Tibial artery (tissue), 4 donors: Measurements from ENCODE around the gene TBCA.

Experiments used
- DNase-seq, 2 donors: peaks; one replicate each; pipeline ENCODE4 v3.0.0-alpha.2; 2019
- H3K27ac ChIP-seq, 2 donors: fragments of 200-600 bp; sonication (generic) in 1 of 2; 1 replicate in 1 of 2; 2 replicates in 1 of 2; pipeline ENCODE4 v1.5.1; 2018 to 2019; ENCODE audit warnings: mild to moderate bottlenecking in 1 of 2
- H3K27me3 ChIP-seq, 2 donors: fragments of 200-600 bp; sonication (generic) in 1 of 2; one replicate each; pipeline versions ENCODE4 v1.5.1 to v1.6.0; 2016 to 2019
- H3K36me3 ChIP-seq, 3 donors: fragments of 200-600 bp; sonication (generic) in 2 of 3; one replicate each; pipeline ENCODE4 v1.5.1; 2016 to 2019; ENCODE audit warnings: mild to moderate bottlenecking in 2 of 3
- H3K4me1 ChIP-seq, 4 donors: fragments of 200-600 bp; sonication (generic) in 2 of 4; 1 replicate in 3 of 4; 2 replicates in 1 of 4; pipeline ENCODE4 v1.5.1; 2016 to 2019
- H3K4me3 ChIP-seq, 2 donors: fragments of 200-600 bp; sonication (generic) in 1 of 2; 1 replicate in 1 of 2; 2 replicates in 1 of 2; pipeline ENCODE4 v1.5.1; 2018 to 2019; ENCODE audit warnings: mild to moderate bottlenecking in 2 of 2
- H3K9me3 ChIP-seq, 3 donors: fragments of 200-600 bp; sonication (generic) in 1 of 3; one replicate each; pipeline ENCODE4 v1.5.1; 2016 to 2019
- CTCF ChIP-seq, 2 experiments: fragments of 200-600 bp in 1 of 2; fragments of 450-650 bp in 1 of 2; IDR thresholded peaks; one replicate each; pipeline ENCODE4 v1.5.1; 2017 to 2019; ENCODE audit warnings: antibody characterized with exemption in 2 of 2, mild to moderate bottlenecking in 1 of 2, moderate library complexity in 1 of 2
- intact Hi-C: fragments of 100-400 bp; cut with DNase I; formaldehyde crosslinking; loops from one replicate; pipeline ENCODE4 v1.15.0; 2023; ENCODE audit warnings: low total_unique reads

Gene TBCA

GRCh38 chr5:77775790-77776553, at the start of gene TBCA:
TSS of gene TBCA (minus strand) at chr5:77776339. CDS start at chr5:77776257, 82 bp downstream.
- peak within 1 kb of the TSS; percentile 97 for H3K27ac ChIP-seq
- no peaks in the 10 kb centered on the region for H3K36me3 ChIP-seq
- no peaks in the 10 kb centered on the region for H3K9me3 ChIP-seq
- intact Hi-C loops: no loop called here
- DNase-seq: peak; percentile 81 to 93
- peak within 1 kb of the TSS; percentile 76 to 86 for H3K4me3 ChIP-seq
- H3K4me1 ChIP-seq: peaks cover 0 to 43% (median 18%) of the 10 kb centered on the region in 4 donors
- H3K27me3 ChIP-seq: no peaks in the 10 kb centered on the region
- TF ChIP-seq CTCF (IDR thresholded peaks at IDR 0.05): peak in 1 of 2 experiments; percentile 32

GRCh38 chr5:77824981-77825380, 48.8 kb upstream of the TBCA start:
- Histone ChIP-seq H3K36me3 (no peaks in the 10 kb centered on the region), H3K27me3 (no peaks in the 10 kb centered on the region), H3K4me3 (no peak overlapping the region), H3K4me1 (no peaks in the 10 kb centered on the region), H3K9me3 (no peaks in the 10 kb centered on the region), H3K27ac (no peak overlapping the region)
- TF ChIP-seq CTCF (IDR thresholded peaks at IDR 0.05): no peak
- DNase-seq: no peak
- intact Hi-C loops: no loop called here

GRCh38 chr5:77816686-77817085, 40.5 kb upstream of the TBCA start:
- Histone ChIP-seq H3K36me3 (no peaks in the 10 kb centered on the region), H3K4me3 (no peak overlapping the region), H3K27ac (no peak overlapping the region), H3K27me3 (no peaks in the 10 kb centered on the region), H3K9me3 (no peaks in the 10 kb centered on the region), H3K4me1 (no peaks in the 10 kb centered on the region)
- no peak for DNase-seq
- intact Hi-C loops: no loop called here
- no peak for TF ChIP-seq CTCF (IDR thresholded peaks at IDR 0.05)

- no peak overlapping the region for H3K27ac ChIP-seq
- H3K9me3 ChIP-seq: peaks cover 0 to 5% (median 2%) of the 10 kb centered on the region in 3 donors
- no peaks in the 10 kb centered on the region for H3K4me1 ChIP-seq
- no peak for DNase-seq
- no peaks in the 10 kb centered on the region for H3K27me3 ChIP-seq
- TF ChIP-seq CTCF (IDR thresholded peaks at IDR 0.05): no peak
- no peaks in the 10 kb centered on the region for H3K36me3 ChIP-seq
- no peak overlapping the region for H3K4me3 ChIP-seq
- intact Hi-C loops: no loop called here
Measured at GRCh38 chr5:77812926-77813589, 36.9 kb upstream of the TBCA start.

- Histone ChIP-seq H3K4me1 (peaks cover 0 to 4% (median 0%) of the 10 kb centered on the region in 4 donors), H3K27me3 (no peaks in the 10 kb centered on the region), H3K4me3 (no peak overlapping the region), H3K9me3 (peaks cover 0 to 7% (median 5%) of the 10 kb centered on the region in 3 donors), H3K27ac (no peak overlapping the region), H3K36me3 (no peaks in the 10 kb centered on the region)
- no peak for TF ChIP-seq CTCF (IDR thresholded peaks at IDR 0.05)
- DNase-seq: no peak
- intact Hi-C loops: no loop called here
Measured at GRCh38 chr5:77806213-77806843, 30.2 kb upstream of the TBCA start.
